GF-D8 (cell line): ENCODE data around the gene LDLR.
"Not testable (repeated sequence)": the region's sequence is repeated elsewhere in the genome, so short reads cannot be mapped to it uniquely, and the experiment has no call there.

Source experiments
- DNase-seq: peaks from one replicate; lab custom pipeline; 2025; lab: John Stamatoyannopoulos, UW

The LDLR gene

DNA sequence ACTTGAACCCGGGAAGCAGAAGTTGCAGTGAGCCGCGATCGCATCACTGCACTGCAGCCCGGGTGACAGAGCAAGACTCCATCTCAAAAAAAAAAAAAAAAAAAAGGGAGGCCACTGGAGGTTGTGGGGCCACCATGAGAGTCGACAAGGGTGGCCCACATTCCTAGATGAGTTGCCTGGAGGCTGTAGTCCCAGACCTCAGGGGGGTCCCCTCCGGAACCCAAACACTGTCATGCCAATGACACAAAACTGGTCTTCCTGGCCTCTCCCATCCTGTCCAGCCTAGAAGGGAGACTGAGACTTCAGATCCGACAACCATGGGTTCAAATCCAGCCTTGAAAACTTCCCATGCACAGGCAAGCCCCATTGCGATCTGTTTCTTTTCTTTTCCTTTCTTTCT lies 51.6 kb downstream of the LDLR start:
- DNase-seq: no peak

DNA sequence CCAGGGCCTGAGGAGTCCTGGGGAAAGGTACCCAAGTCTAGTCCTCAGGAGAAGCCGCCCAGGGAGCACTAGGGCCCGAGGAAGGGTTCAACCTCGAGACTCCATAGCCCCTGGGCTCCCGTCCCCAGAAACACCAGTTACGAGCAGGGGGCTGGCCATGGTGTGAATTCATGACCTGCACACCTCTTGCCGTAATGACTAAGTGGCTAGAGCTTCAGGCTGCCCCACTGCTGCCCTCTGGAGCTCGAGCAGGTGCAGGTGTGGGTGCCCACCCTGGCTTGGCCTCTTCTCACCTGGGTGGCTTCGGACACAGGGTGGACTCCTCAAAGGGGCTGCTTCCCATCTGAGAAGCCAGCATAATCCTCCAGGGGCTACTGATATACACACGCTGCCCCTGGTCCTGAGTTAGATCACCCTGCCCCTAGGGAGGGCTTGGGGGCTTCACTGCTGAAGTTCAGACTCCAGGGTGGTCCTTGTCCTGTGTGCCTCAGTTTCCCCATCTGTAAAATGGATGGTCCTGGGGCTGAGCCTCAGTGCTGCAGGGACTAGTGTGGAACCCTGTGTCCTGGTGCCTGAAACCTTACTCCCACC lies 52.8 kb downstream of the LDLR start:
- no peak for DNase-seq

DNA sequence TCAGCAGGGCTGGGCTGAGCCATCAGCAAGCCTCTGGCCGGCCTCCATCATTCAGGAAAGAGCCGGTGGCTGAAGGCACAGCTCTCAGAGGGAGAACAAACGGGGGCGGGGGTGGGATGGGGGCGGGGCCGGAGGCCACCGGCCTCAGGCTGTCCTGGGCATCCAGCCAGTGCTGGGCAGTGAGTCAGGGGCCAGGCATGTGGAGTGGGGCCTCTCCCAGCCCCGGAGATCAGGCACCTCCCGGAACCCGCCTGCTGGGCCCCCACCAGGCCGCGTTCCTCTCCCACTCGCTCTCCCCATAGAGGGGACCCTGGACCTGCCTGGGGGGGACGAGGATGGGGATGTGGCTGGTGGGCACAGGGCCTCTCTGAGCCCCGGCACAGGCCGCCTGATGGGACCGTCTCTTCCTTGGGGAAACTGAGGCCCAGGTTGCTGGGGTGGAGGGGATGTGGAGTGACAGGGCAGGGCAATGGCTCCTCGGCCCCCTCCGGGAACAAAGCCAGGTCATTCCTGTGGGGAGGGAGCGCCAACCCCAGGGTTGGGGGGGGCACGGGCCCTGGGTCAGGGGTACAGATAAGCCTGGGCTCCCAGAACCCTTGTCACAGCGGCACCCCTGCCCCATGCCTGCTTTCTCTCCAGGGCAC lies 53.4 kb downstream of the LDLR start:
- no peak for DNase-seq

DNA sequence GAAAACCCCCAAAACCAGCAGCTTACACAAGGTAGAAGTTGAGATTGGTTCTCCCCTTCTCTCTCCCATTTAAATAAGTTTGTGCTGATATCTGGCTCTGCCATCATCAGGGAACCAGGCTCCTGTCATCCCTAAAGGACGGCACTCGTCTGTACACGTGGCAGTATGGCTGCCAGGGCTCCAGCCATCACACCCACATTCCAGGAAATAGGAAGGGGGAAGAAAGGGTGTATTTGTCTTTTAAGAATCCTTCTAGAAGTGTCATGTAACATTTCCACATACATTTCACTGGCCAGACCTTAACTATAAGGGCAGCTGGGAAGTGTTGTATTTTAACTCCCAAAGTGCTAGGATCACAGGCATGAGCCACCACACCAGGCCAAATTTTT lies 56.3 kb downstream of the LDLR start:
- DNase-seq: no peak

DNA sequence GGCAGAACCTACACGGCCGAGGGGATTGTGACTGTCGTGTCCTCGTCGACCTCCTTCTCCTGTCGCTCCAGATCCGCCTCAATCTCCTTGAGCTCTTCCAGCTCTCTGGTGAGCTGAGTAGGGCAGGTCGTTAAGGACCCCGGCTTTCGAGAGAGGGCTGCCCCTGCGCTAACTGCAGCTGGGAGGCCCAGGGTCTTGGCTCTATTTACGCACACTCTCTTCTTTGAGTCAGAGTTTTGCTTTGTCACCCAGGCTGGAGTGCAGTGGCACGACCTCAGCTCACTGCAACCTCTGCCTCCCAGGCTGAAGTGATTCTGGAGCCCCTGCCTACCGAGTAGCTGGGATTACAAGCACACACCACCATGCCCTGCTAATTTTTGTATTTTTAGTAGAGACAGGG lies 58.7 kb downstream of the LDLR start:
- no peak for DNase-seq

DNA sequence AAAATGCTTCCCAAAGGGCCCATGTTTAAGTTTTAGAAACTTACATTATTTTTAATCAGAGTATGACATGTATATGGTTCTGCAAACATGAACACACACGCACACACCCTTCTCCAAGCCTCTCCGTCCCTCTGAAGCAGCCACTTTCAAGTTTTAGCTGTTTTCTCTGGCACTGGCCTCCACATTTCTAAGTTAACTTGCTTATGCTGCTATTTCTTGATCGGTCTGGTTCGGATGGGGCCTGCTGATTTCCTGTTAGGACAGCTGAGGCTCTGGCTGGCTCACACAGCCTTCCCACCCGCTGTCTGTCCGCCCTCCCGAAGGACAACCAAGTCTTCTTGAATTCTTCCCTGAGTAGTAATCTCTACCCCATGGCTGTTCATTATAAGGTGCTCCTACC lies 61.9 kb downstream of the LDLR start:
- no peak for DNase-seq

DNA sequence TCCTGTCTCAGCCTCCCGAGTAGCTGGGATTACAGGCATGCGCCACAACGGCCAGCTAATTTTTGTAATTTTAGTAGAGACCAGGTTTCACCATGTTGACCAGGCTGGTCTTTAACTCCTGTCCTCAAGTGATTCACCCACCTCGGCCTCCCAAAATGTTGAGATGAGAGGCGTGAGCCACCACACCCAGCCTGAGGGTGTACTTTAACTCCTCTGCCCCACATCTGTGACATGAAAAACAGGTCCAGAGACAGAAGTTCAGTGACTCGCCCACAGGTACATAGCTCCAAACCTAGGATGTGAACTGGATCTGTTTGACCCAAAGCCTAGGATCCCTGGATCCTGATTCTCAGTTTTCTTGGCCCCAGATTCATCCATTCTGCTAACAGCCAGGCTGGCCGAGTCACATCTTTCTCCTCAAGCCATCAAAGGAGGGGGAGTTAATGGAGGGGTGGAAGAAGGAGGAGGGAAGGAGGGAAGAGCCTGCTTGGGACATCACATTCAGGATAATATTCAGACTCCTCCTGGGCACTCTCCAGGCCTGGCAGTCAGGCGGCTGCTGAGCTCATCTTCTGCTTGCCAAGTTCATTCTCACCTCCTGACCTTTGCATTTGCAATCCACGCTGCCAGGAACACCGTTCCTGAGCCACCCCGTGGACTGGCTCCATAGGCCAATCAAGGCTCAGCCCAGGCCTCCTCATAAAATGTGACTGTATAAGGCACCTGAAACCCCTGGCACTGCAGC lies 63.2 kb downstream of the LDLR start:
- no peak for DNase-seq

DNA sequence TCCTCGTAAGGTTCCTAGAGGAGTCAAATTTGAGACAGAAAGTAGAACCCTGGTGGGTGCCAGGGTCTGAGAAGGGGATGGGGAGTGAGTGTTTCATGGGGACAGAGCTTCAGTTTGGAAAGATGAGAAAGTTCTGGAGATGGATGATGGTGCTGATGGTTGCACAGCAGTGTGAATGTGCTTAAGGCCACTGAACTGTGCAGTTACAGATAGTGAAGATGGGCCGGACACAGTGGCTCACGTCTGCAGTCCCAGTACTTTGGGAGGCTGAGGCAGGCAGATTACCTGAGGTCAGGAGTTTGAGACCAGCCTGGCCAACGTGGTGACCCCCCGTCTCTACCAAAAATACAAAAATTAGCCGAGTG lies 65.4 kb downstream of the LDLR start:
- no peak for DNase-seq

DNA sequence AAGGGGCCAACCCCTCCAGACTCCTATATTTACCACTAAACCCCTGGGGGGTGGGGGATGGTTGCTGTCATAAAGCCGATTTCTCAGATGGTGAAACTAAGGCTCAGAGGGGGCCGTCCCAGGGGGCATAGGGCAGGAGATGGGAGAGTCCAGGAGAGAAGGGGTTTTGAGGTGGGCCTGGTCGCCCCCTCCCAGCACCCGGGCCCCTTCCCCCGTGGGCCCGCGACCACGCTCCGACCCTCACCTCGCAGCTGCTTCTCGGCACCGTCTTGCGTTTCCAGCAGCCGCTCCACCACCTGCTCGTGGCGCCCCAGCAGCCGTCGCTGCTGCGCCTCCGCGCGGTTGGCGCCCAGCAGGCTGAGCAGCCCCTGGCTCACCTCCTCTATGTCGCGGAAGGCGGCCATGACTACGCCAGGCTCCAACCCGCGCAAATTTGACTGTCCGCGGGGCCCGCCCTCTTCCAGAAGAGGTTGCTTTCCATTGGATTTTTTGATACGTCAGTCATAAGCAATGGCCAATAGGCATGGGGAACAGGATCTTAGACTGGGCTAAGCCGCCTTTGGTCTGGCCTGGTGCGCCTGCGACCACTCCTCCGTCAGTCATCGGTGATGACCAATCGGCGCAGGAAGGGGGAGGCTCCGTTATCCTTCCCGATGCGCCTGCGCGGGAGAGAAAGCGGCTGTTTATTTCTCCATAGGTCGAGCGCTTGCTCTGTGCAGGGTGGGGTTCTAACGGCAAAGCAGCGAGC lies 66.3 kb downstream of the LDLR start, which contains the start of gene SPC24:
TSS of gene SPC24 (minus strand) at position 410 of the 748 bp plus-strand sequence. CDS start at position 404, 6 bp downstream.
- peak; percentile 95 for DNase-seq

DNA sequence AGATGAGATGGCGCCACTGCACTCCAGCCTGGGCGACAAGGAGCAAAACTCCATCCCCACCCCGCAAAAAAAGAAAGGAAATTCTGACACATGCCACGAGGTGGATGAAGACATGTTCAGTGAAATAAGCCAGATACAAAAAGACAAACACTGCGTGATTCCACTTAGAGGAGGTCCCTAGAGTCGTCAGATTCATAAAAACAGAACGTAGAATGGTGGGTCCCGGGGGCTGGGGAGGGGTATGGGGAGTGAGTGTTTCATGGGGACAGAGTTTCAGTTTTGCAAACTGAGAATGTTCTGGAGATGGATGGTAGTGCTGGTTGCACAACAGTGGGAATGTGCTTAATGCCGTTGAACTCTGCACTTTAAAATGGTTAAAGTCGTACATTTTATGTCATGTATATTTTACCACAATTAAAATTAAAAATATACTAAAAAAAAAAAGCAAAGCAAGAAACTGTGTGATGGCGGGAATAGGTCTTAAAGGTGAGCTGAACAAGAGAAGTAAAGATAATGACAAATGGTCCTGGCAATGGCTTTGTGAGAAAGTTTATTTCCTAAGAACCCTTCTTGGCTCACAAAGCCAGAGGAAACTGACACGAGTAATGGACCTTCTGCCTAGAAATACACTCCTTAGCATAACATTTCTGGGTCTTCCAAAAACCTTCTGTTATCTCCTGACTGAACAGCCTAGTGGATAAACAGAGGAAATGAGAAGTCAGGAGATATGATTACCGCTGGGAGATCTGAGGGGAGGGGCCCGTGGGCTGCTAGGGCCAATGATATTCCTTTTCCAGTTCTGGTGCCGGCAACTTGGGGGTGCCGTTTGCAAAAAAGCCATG lies 70.6 kb downstream of the LDLR start:
- DNase-seq: no peak

DNA sequence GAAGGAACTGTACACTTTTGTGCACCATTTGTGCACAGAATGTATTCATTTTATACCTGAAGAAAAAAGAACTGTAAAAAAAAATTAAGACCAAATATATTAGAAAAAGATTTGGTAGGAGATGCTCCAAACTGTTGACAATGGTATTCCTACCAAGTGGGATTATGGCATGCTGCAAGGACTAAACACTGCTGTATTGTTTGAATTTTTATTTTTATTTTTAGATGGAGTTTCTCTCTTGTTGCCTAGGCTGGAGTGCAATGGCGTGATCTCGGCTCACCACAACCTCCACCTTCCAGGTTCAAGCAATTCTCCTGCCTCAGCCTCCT lies 71.1 kb downstream of the LDLR start:
- not testable (repeated sequence) for DNase-seq

DNA sequence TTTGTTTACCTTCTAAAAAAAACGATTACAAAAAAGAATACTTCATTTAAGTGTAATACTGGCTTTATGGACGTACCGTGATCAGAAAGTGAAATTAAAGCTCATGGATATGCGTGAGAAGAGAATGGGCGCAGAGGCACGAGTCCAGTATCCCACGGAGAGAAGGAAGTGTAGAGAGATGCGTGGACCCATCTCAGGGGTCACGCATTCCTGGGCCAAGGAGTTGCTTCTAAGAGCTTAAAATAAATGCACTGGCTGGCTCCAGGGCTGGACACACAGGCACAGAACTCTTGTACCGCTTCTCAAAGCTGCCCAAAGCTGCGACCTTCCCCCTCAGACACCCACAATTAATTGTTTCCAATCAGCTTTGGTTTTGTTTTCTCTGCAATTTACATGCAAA lies 75.0 kb downstream of the LDLR start:
- no peak for DNase-seq

DNA sequence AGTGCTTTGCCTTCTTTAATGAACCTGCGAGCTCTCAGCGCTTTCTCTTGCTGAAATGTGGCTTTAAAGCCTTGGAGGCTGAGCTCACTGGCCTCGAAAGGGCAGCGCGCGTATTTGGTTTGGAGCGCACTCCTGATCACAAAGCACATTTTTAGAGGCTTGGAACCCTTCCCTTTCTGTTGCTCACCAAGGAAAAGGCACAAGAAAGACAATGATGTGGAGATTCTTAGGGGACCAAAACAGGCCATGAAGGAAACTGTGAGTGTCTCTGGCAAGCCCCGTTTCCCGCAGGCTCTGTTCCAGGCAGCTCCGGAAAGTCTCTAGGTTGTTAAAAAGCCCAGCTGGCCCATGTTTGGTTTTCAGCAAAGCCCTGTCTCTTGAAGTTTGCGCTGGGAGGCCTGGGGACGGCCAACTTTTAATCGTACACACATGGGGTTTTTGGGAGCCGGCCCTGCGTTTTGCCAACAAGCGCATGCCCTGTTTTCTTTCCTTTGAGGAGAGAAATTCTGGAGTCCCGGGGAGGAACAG lies 75.7 kb downstream of the LDLR start:
- no peak for DNase-seq

DNA sequence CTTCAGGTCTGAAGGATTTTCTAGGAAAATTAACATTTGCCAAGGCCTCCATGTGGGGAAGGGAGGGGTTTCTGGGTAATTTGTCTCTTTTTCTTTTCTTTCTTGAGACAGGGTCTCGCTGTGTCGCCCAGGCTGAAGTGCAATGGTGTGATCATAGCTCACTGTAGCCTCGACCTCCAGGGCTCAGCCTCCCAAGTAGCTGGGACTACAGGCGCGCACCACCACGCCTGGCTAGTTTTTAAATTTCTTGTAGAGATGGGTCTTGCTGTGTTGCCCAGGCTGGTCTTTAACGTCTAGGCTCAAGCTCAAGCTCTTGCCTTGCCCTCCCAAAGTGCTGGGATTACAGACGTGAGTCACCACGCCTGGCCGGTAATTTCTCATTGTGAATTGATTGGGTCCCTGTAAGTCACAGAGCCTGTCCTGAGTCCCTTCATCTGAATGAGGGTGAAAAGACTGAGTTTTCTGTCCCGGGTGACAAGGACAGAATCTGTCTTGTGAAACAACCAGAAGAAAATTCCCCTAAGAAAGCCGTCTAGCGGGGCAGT lies 76.3 kb downstream of the LDLR start:
- no peak for DNase-seq

DNA sequence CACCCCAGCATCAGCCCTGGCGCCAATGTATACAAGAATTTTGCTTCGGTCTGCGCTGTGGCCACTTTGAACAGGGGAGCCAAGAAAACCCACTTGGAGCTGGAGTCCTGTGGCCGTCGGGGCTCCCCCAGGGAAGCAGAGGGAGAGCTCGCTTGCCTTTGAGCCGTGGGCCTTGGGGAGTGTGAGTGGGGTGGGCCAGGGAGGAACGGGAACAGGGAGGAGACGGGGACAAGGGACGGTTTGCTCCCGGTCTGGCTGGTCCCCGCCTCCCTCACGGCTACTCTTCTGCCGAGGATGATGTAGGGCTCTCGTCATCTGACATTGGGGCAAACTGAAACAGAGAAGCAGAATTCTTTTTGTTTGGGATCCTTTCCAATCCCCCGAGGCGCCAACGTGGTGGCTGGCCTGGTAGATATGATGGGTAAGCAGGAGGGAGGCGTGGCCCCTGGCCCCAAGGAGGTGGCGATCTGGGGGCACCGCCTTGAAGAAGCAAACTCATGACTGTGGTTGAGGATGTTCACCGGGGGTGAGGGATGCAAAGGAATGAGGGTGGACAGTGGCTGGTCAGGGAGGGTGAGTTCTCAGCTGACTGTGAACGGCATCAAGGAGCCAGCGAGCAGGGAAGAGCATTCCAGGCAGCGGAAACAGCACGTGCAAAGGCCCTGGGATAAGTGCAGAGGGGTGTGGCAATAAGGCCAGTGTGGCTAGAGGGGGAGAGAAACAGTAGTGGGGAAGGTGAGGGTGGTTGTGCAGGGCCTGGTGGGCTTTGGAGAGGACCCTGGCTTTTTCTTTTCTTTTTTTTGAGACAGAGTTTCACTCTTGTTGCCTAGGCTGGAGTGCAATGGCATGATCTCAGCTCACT lies 77.2 kb downstream of the LDLR start:
- no peak for DNase-seq

DNA sequence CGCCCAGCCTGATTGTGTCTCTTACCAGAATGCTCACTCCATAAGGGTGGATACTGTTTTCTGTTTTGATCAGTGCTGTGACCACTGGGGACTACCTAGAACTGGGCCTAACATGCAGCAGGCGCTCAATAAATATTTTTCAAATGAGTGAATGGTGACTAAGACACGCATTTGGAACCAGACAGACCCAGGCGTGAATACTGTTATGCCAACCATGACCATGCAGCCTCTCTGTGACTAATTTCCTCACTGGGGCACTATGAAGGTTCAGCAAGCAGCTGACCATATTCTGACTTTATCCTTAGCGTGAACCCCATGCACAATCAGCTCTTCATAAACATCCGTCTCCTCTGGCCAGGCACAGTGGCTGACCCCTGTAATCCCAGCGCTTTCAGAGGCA lies 79.3 kb downstream of the LDLR start:
- DNase-seq: no peak

DNA sequence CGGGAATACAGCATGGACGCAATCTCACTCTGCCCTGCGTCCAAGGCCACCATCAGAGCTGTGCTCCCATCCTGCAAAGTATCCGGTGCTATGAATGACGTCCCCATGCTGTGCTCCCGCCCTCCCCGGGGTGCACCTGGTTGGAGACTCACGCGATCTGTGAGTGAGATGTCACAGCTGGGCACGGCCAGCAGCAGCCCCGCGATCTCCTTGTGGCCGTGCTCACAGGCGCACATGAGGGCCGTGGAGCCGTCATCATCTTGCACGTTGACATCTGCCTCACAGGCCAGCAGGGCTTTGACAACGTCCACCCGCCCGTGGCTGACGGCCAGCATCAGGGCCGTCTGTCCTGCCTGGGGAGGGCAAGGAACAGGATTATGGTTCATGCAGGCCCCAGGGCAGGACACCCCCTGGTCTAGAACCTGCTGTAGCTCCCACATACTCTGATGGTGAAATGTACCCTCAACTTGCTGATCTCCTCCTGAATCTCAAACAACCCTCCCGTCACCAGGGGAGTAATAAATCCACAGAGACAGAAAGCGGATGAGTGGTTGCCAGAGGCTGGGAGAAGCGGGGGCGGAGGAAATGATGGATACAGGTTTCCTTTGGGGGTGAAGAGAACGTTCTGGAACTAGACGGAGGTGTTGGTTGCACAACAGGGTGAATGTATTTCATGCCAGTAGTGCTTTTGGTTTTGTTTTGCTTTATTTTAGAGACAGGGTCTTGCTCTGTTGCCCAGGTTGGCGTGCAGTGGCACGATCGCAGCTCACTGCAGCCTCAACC lies 80.8 kb downstream of the LDLR start:
- DNase-seq: no peak

DNA sequence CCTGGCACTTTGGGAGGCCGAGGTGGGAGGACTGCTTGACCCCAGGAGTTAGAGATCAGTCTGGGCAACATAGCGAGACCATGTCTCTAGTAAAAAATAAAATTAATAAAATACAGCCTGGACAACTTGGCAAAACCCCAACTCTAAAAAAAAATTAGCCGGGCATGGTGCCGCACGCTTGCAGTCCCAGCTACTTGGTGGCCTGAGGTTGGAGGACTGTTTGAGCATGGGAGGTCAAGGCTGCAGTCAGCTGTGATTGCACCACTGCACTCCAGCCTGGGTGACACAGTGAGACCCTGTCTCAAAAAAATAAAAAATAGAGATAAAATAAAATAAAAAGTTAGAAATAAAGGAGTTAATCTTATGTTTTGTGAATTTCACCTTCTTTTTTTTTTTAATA lies 81.9 kb downstream of the LDLR start:
- DNase-seq: no peak

DNA sequence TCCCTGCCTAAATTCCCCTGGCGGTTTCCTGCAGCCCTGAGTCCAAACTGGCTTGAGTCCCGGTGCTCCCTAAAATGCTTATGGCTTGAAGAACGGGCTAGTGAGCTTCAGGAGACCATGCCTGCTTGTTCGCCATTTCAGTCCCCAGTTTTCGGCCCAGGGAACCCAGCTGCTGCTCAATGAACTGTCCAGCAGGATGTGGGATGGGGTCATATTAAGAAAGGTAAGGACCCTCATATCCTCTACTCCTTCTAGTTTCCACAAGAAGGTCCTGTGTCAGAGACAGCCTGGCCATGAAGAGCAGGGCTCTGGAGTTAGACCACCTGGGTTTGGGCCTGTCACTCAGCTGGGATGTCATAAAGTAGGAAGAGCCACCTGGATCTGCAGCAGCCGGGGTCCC lies 83.3 kb downstream of the LDLR start:
- no peak for DNase-seq
